Esophagus squamous epithelium (tissue), 5 donors: ENCODE measurements around the gene COG5. TPM values are rescaled to one million over a fixed set of nuclear protein-coding genes. Genes with fewer than 3 reads are reported as not detected.

Source experiments
- DNase-seq: peaks from one replicate; lab custom pipeline; 2025; lab: John Stamatoyannopoulos, UW
- H3K27ac ChIP-seq, 4 donors: fragments of 200-600 bp; sonication (generic); one replicate each; pipeline ENCODE4 v1.5.1; 2016 to 2019; ENCODE audit warnings: mild to moderate bottlenecking in 1 of 4
- H3K27me3 ChIP-seq, 4 donors: fragments of 200-600 bp; sonication (generic); 1 replicate in 3 of 4; 2 replicates in 1 of 4; pipeline versions ENCODE4 v1.5.1 to v1.6.0; 2017 to 2021; ENCODE audit warnings: antibody characterized with exemption in 1 of 4
- H3K36me3 ChIP-seq, 3 donors: fragments of 200-600 bp; sonication (generic); one replicate each; pipeline ENCODE4 v1.5.1; 2016 to 2019
- H3K4me1 ChIP-seq, 3 donors: fragments of 200-600 bp; sonication (generic); one replicate each; pipeline ENCODE4 v1.5.1; 2017 to 2019
- H3K4me3 ChIP-seq, 4 donors: fragments of 200-600 bp; sonication (generic); 1 replicate in 3 of 4; 2 replicates in 1 of 4; pipeline ENCODE4 v1.5.1; 2016 to 2019; ENCODE audit warnings: mild to moderate bottlenecking in 2 of 4, moderate library complexity in 1 of 4
- H3K9me3 ChIP-seq, 3 donors: fragments of 200-600 bp; sonication (generic); one replicate each; pipeline ENCODE4 v1.5.1; 2016 to 2019
- POLR2A ChIP-seq, 4 donors: fragments of 450-650 bp; IDR thresholded peaks; one replicate each; pipeline ENCODE4 v1.6.1; 2017; ENCODE audit warnings: antibody characterized with exemption in 4 of 4, mild to moderate bottlenecking in 4 of 4, moderate library complexity in 3 of 4
- WGBS, 2 donors: methylation state at CpG; one replicate each; pipeline ENCODE4 v1.1.5; 2018; 5-methylcytosine and 5-hydroxymethylcytosine counted together
- intact Hi-C: fragments of 100-400 bp; cut with DNase I; formaldehyde crosslinking; loops from one replicate; pipeline ENCODE4 v1.15.0; 2022
- total RNA-seq, 4 donors: library from RNA; depleted of rRNA; stranded (reverse); fragments of >200 nt; gene quantifications; one replicate each; pipeline ENCODE4 v1.1.0, GENCODE V29; 2016
- TF ChIP-seq, protein P1 (sequence below), 6 experiments: fragments of 450-650 bp in 4 of 6; fragments of 200-600 bp in 2 of 6; sonication (generic) in 2 of 6; IDR thresholded peaks; one replicate each; pipeline ENCODE4 v1.5.1; 2016 to 2019; ENCODE audit warnings: antibody characterized with exemption in 6 of 6, mild to moderate bottlenecking in 4 of 6, moderate library complexity in 4 of 6
- donor health status: DM: yes; HTN: yes; CAD: no.

The COG5 gene
- total RNA-seq, 4 donors from 2014 or later: 24.4 to 30.0 (median 27.2) TPM

DNA sequence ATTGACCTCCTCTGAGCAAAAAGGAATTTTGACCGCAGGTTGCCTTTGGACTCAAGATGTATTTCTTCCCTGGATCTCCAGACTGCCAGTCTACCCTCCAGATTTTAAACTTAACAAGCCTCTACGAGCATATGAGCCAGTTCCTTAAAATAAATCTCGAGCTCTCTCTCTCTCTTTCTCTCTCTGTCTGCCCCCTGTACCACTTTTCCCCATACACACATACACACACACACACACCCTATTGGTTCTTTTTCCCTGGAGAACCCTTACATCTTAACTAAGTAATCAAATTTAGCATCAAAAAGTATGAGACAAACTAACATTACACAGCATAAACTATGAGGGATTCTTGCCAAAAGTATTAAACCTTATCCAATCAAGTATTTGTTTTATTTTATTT is 27.7 kb upstream of the COG5 start:
- no peaks in the 10 kb centered on the region for H3K27me3 ChIP-seq
- H3K36me3 ChIP-seq: peaks cover 0 to 45% (median 12%) of the 10 kb centered on the region in 3 donors
- H3K9me3 ChIP-seq: no peaks in the 10 kb centered on the region
- no peak overlapping the region for H3K27ac ChIP-seq
- intact Hi-C loops: no loop called here
- TF ChIP-seq, protein P1, sequence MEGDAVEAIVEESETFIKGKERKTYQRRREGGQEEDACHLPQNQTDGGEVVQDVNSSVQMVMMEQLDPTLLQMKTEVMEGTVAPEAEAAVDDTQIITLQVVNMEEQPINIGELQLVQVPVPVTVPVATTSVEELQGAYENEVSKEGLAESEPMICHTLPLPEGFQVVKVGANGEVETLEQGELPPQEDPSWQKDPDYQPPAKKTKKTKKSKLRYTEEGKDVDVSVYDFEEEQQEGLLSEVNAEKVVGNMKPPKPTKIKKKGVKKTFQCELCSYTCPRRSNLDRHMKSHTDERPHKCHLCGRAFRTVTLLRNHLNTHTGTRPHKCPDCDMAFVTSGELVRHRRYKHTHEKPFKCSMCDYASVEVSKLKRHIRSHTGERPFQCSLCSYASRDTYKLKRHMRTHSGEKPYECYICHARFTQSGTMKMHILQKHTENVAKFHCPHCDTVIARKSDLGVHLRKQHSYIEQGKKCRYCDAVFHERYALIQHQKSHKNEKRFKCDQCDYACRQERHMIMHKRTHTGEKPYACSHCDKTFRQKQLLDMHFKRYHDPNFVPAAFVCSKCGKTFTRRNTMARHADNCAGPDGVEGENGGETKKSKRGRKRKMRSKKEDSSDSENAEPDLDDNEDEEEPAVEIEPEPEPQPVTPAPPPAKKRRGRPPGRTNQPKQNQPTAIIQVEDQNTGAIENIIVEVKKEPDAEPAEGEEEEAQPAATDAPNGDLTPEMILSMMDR (IDR thresholded peaks at IDR 0.05): no peak
- TF ChIP-seq POLR2A (IDR thresholded peaks at IDR 0.05): no peak
- no peaks in the 10 kb centered on the region for H3K4me1 ChIP-seq
- no peak for DNase-seq
- no peak overlapping the region for H3K4me3 ChIP-seq
- 79 to 86% methylated on average over 3 of the region's 3 CpGs for WGBS, 2 donors

DNA sequence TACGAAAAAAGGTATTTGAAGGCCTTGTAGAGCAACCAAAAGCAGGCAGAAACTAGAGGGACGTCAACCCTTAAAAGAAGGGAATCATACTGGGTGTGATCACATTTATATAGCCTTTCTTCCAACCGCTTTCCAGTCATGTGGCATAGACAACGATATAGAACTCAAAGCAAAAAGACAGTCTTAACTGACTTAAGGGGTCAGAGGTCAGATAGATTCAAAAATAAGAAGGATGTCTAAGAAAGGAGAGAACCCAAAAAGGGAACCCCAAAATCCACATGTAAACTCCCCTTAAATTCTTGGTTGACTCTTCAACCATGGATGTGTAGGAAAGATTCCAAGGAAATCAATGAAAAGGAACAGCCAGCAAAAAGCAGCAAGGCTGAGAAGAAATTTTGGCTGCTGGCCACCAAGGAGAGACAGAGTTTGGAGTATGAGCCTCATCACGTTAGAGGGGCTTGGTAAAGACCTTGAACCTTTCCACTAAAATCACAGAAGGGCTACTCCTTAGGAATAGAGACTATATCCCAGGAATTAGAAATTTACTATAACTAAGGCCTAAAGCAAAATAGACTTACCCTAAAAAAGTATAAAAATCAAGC is 24.9 kb upstream of the COG5 start:
- Histone ChIP-seq H3K9me3 (no peaks in the 10 kb centered on the region), H3K27ac (no peak overlapping the region), H3K27me3 (no peaks in the 10 kb centered on the region), H3K4me1 (peaks cover 0 to 11% (median 0%) of the 10 kb centered on the region in 3 donors), H3K36me3 (peaks cover 0 to 48% (median 0%) of the 10 kb centered on the region in 3 donors), H3K4me3 (no peak overlapping the region)
- WGBS, 2 donors: 88 to 90% methylated on average over 5 of the region's 5 CpGs
- DNase-seq: no peak
- intact Hi-C loops: no loop called here
- TF ChIP-seq POLR2A (IDR thresholded peaks at IDR 0.05): no peak
- TF ChIP-seq, protein P1 (IDR thresholded peaks at IDR 0.05): no peak

DNA sequence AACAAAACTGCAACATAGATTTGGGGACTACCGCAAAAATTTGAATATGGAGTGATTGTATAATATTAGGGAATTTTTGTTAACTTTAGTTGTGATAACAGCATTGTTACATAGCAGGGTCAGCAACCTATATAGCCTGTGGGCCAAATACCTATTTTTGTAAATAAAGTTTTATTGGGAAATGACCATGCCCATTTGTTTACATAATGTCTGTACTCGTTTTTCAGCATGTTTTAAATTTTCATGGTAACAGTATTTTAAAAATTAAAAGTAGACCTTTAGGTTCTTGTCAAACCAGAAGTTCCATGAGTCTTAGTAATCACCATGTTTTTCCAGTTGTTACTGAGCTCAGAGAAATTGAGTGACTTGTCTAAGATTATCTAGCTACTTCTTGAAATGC is 21.0 kb upstream of the COG5 start:
- no peaks in the 10 kb centered on the region for H3K27me3 ChIP-seq
- 81 to 88% methylated on average over 2 of the region's 2 CpGs for WGBS, 2 donors

DNA sequence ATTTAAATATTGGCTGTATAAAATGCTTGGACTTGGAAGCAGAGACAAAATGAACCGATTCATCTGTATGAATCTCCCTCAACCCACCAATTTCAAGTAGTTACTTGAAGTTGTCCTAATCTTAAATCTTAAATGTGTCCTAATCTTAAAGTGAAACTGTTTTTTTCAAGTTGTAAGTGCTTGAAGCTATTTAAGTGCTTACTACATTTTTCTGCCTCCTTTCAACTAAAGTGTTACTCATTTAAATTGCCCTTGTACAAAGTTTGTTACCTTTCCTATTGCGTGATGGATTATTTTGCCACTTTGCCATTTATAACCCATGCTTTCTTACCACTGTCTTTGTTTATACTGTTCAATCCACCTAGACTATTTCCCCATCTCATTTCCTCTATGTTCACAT is 19.2 kb upstream of the COG5 start:
- no peak overlapping the region for H3K27ac ChIP-seq
- no peak overlapping the region for H3K4me3 ChIP-seq
- H3K36me3 ChIP-seq: peaks cover 0 to 37% (median 0%) of the 10 kb centered on the region in 3 donors
- WGBS, 2 donors: 44 to 54% methylated on average over 2 of the region's 2 CpGs
- H3K27me3 ChIP-seq: no peaks in the 10 kb centered on the region
- intact Hi-C loops: no loop called here
- H3K9me3 ChIP-seq: no peaks in the 10 kb centered on the region
- no peak for TF ChIP-seq POLR2A (IDR thresholded peaks at IDR 0.05)
- TF ChIP-seq, protein P1 (IDR thresholded peaks at IDR 0.05): no peak
- DNase-seq: no peak
- peaks cover 0 to 48% (median 9%) of the 10 kb centered on the region in 3 donors for H3K4me1 ChIP-seq

More for the DNA sequence above, 21.0 kb upstream of the COG5 start:
- intact Hi-C loops: no loop called here
- Histone ChIP-seq H3K36me3 (peaks cover 0 to 46% (median 0%) of the 10 kb centered on the region in 3 donors), H3K4me1 (peaks cover 0 to 42% (median 9%) of the 10 kb centered on the region in 3 donors), H3K27ac (peak overlapping the region in 1 of 4 donors; percentile 19), H3K9me3 (no peaks in the 10 kb centered on the region), H3K4me3 (no peak overlapping the region)
- TF ChIP-seq, protein P1 (IDR thresholded peaks at IDR 0.05): no peak
- TF ChIP-seq POLR2A (IDR thresholded peaks at IDR 0.05): no peak
- DNase-seq: no peak

DNA sequence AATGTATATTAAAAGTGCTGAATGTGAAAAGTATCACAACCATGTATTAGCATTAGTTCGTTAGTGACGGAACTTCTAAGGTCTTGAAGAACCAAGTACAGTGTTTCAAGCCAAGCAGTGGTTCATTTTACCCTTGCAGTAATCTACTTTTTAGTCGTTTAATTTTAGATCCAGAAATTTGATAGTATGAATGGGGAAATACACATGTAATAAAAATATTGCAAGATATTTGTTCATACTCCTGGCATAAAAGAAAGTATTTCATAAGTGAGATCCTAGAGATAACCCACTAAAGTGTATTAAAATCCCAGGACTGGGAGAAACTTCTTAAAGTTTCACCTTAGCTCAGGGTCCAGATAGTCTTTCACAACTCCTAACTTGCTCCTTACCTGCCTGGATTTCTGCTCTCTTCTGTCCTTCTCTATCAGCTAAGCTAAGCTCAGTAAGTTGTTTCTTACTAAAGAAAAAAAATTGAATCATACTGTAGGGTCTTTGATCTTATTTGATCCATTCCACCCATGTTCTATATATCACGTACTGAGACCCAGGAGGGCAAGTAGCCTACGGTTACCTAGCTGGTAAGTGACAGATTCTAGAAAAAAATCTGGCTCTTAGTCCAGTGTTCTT is 17.8 kb upstream of the COG5 start:
- intact Hi-C loops: no loop called here

More for the DNA sequence above, 17.8 kb upstream of the COG5 start:
- peaks cover 0 to 48% (median 9%) of the 10 kb centered on the region in 3 donors for H3K4me1 ChIP-seq
- peak overlapping the region in 3 of 4 donors; percentile 77 to 92 (median 82) for H3K4me3 ChIP-seq
- no peak for DNase-seq
- 47 to 51% methylated on average over 5 of the region's 5 CpGs for WGBS, 2 donors
- H3K27me3 ChIP-seq: no peaks in the 10 kb centered on the region
- H3K27ac ChIP-seq: peak overlapping the region in 3 of 4 donors; percentile 92 to 98 (median 97)
- peaks cover 0 to 29% (median 0%) of the 10 kb centered on the region in 3 donors for H3K36me3 ChIP-seq
- no peaks in the 10 kb centered on the region for H3K9me3 ChIP-seq
- no peak for TF ChIP-seq POLR2A (IDR thresholded peaks at IDR 0.05)
- TF ChIP-seq, protein P1 (IDR thresholded peaks at IDR 0.05): no peak
